H1 (cell line): ENCODE measurements around the gene PPP2R5B. TPM values are rescaled to one million over a fixed set of nuclear protein-coding genes. Genes with fewer than 3 reads are reported as not detected.

Experiments
- CTCF ChIA-PET: fragments of 300-600 bp; sonication (Branson Sonifier 250); formaldehyde crosslinking; loops from one replicate; lab custom pipeline; 2021; ENCODE audit not compliant: partially characterized antibody; lab: Charles Lee
- POLR2A ChIA-PET: fragments of 300-600 bp; sonication (Branson Sonifier 250); formaldehyde crosslinking; loops from one replicate; lab custom pipeline; 2021; ENCODE audit warnings: inconsistent platforms; ENCODE audit not compliant: partially characterized antibody; lab: Charles Lee
- DNase-seq, 2 experiments: peaks; one replicate each; pipeline versions ENCODE4 v3.0.0 to v3.0.0-alpha.2; 2010 to 2022; ENCODE audit warnings: low spot score in 2 of 2, low read depth in 1 of 2, mixed read lengths in 1 of 2
- FAIRE-seq: peaks from 2 replicates; lab custom pipeline; 2011; peaks lifted over from hg19 to GRCh38; lab: Jason Lieb, UNC
- H2AFZ ChIP-seq: 2 replicates; pipeline ENCODE4 v1.8.1; 2012; ENCODE audit warnings: low read length, inconsistent platforms
- H2AK5ac ChIP-seq: 2 replicates; pipeline ENCODE4 v1.6.1; 2013; ENCODE audit warnings: low read depth, low read length
- H2BK120ac ChIP-seq: replicated peaks from 2 replicates; pipeline ENCODE3; 2013; ENCODE audit warnings: low read depth, low read length, inconsistent platforms
- H2BK12ac ChIP-seq: 2 replicates; pipeline ENCODE4 v1.6.1; 2013; ENCODE audit warnings: low read depth, low read length
- H2BK15ac ChIP-seq: 2 replicates; pipeline ENCODE4 v1.6.1; 2013; ENCODE audit warnings: low read length
- H2BK20ac ChIP-seq: 2 replicates; pipeline ENCODE4 v1.6.1; 2013; ENCODE audit warnings: low read length
- H2BK5ac ChIP-seq: 2 replicates; pipeline ENCODE4 v1.6.1; 2013; ENCODE audit warnings: low read depth, low read length
- H3K14ac ChIP-seq: 2 replicates; pipeline ENCODE4 v1.6.1; 2013; ENCODE audit warnings: inconsistent platforms; ENCODE audit not compliant: insufficient read length
- H3K18ac ChIP-seq: 2 replicates; pipeline ENCODE4 v1.6.1; 2013; ENCODE audit warnings: low read length; ENCODE audit errors: extremely low read depth
- H3K23ac ChIP-seq: 2 replicates; pipeline ENCODE4 v1.6.1; 2013; ENCODE audit warnings: inconsistent platforms; ENCODE audit not compliant: insufficient read length
- H3K23me2 ChIP-seq: 2 replicates; pipeline ENCODE4 v1.6.1; 2013; ENCODE audit warnings: low read depth, low read length
- H3K27ac ChIP-seq: 2 replicates; pipeline ENCODE4 v1.6.1; 2011; ENCODE audit warnings: low read depth, low read length, inconsistent platforms
- H3K27me3 ChIP-seq, 4 experiments: replicated peaks in 1 of 4; 1 replicate in 1 of 4; 2 replicates in 3 of 4; pipeline versions ENCODE4 v1.6.1 to v1.8.1; 2011 to 2013; ENCODE audit warnings: low read length in 3 of 4, mild to moderate bottlenecking in 3 of 4, inconsistent platforms in 2 of 4, mixed read lengths in 2 of 4, moderate library complexity in 1 of 4; ENCODE audit not compliant: control insufficient read depth in 3 of 4, insufficient read depth in 3 of 4; ENCODE audit errors: extremely low read depth in 1 of 4
- H3K36me3 ChIP-seq, 4 experiments: 2 replicates each; pipeline versions ENCODE4 v1.6.1 to v1.8.1; 2011 to 2013; ENCODE audit warnings: mild to moderate bottlenecking in 4 of 4, low read length in 3 of 4, moderate library complexity in 2 of 4, control low read depth in 1 of 4, inconsistent platforms in 1 of 4; ENCODE audit not compliant: insufficient read depth in 4 of 4, control insufficient read depth in 2 of 4
- H3K4ac ChIP-seq: replicated peaks from 2 replicates; pipeline ENCODE3; 2013; ENCODE audit warnings: low read length, low read depth, mixed read lengths, inconsistent platforms; ENCODE audit not compliant: insufficient read length
- H3K4me1 ChIP-seq, 4 experiments: replicated peaks in 1 of 4; 1 replicate in 1 of 4; 2 replicates in 3 of 4; pipeline versions ENCODE4 v1.6.1 to v1.8.1; 2011 to 2013; ENCODE audit warnings: low read length in 3 of 4, inconsistent platforms in 2 of 4, mixed read lengths in 1 of 4; ENCODE audit not compliant: insufficient read depth in 4 of 4, control insufficient read depth in 3 of 4
- H3K4me2 ChIP-seq, 2 experiments: 2 replicates each; pipeline versions ENCODE4 v1.6.1 to v1.8.1; 2011 to 2013; ENCODE audit warnings: low read depth in 2 of 2, low read length in 2 of 2, control low read depth in 1 of 2, inconsistent platforms in 1 of 2, mild to moderate bottlenecking in 1 of 2; ENCODE audit not compliant: insufficient read depth in 1 of 2
- H3K4me3 ChIP-seq, 4 experiments: fragments of 200-600, 300-600 bp in 1 of 4; sonication (generic), shearing (Covaris generic), sonication (Bioruptor Twin) in 1 of 4; 2 replicates each; pipeline versions ENCODE4 v1.5.1 to v1.8.1; 2011 to 2016; ENCODE audit warnings: low read length in 4 of 4, low read depth in 3 of 4, control low read depth in 2 of 4, inconsistent platforms in 2 of 4, mild to moderate bottlenecking in 2 of 4, mixed read lengths in 1 of 4, moderate library complexity in 1 of 4; ENCODE audit not compliant: insufficient read depth in 2 of 4; ENCODE audit errors: extremely low read depth in 1 of 4
- H3K56ac ChIP-seq: replicated peaks from 2 replicates; pipeline ENCODE3; 2013; ENCODE audit warnings: low read depth, mild to moderate bottlenecking, mixed read lengths, low read length, inconsistent platforms; ENCODE audit not compliant: insufficient read length
- H3K79me1 ChIP-seq: 2 replicates; pipeline ENCODE4 v1.6.1; 2013; ENCODE audit warnings: low read depth, low read length, control low read depth
- H3K79me2 ChIP-seq, 2 experiments: 2 replicates each; pipeline versions ENCODE4 v1.6.1 to v1.8.1; 2012 to 2013; ENCODE audit warnings: low read length in 2 of 2, mild to moderate bottlenecking in 2 of 2, inconsistent platforms in 1 of 2; ENCODE audit not compliant: insufficient read depth in 2 of 2, control insufficient read depth in 1 of 2
- H3K9ac ChIP-seq, 4 experiments: replicated peaks in 1 of 4; 1 replicate in 1 of 4; 2 replicates in 3 of 4; pipeline versions ENCODE4 v1.6.1 to v1.8.1; 2011 to 2013; ENCODE audit warnings: low read depth in 3 of 4, low read length in 3 of 4, control low read depth in 2 of 4, mild to moderate bottlenecking in 2 of 4, moderate library complexity in 2 of 4, inconsistent platforms in 1 of 4; ENCODE audit errors: extremely low read depth in 1 of 4
- H3K9me3 ChIP-seq, 2 experiments: 2 replicates each; pipeline versions ENCODE4 v1.6.1 to v1.8.1; 2012 to 2013; ENCODE audit warnings: mild to moderate bottlenecking in 2 of 2, moderate library complexity in 2 of 2, control low read depth in 1 of 2, inconsistent platforms in 1 of 2, low read depth in 1 of 2, low read length in 1 of 2, mixed read lengths in 1 of 2; ENCODE audit not compliant: insufficient read depth in 2 of 2
- H4K20me1 ChIP-seq, 2 experiments: replicated peaks in 1 of 2; 2 replicates each; pipeline versions ENCODE3 to v1.8.1; 2011 to 2013; ENCODE audit warnings: inconsistent platforms in 2 of 2, low read length in 2 of 2, mild to moderate bottlenecking in 1 of 2; ENCODE audit not compliant: insufficient read depth in 2 of 2, control insufficient read depth in 1 of 2
- H4K5ac ChIP-seq: 2 replicates; pipeline ENCODE4 v1.6.1; 2013; ENCODE audit warnings: low read length, low read depth, mixed read lengths, inconsistent platforms; ENCODE audit not compliant: insufficient read length
- H4K8ac ChIP-seq: 2 replicates; pipeline ENCODE4 v1.8.0; 2013; ENCODE audit warnings: mild to moderate bottlenecking, moderate library complexity, low read length, inconsistent platforms; ENCODE audit not compliant: insufficient read depth; ENCODE audit errors: extremely low read depth
- H4K91ac ChIP-seq: replicated peaks from 2 replicates; pipeline ENCODE3; 2013; ENCODE audit warnings: low read length, mixed read lengths, inconsistent platforms; ENCODE audit not compliant: insufficient read length
- RAD21 ChIP-seq, 2 experiments: IDR thresholded peaks in 1 of 2; conservative IDR thresholded peaks in 1 of 2; 2 replicates each; pipeline ENCODE4 v1.6.1; 2011; ENCODE audit warnings: low read depth in 2 of 2, low read length in 2 of 2, improper control_type of control experiment in 1 of 2, inconsistent platforms in 1 of 2, mild to moderate bottlenecking in 1 of 2, moderate library complexity in 1 of 2
- RXRA ChIP-seq: IDR thresholded peaks from 2 replicates; pipeline ENCODE4 v1.6.1; 2011; ENCODE audit warnings: low read depth, mild to moderate bottlenecking, low read length, moderate library complexity; ENCODE audit not compliant: insufficient read depth
- WGBS, 2 experiments: shearing (Covaris generic) in 1 of 2; methylation state at CpG; one replicate each; pipeline versions ENCODE4 v1.1.6 to v1.1.7; 2013 to 2015; ENCODE audit warnings: low lambda C conversion rate in 2 of 2, mixed read lengths in 2 of 2, inconsistent platforms in 1 of 2, low coverage in 1 of 2, missing lambda C conversion rate in 1 of 2; ENCODE audit not compliant: insufficient replicate concordance in 2 of 2, insufficient coverage in 1 of 2, insufficient read length in 1 of 2; ENCODE audit errors: extremely low coverage in 1 of 2, missing lambda C conversion rate in 1 of 2; 5-methylcytosine and 5-hydroxymethylcytosine counted together
- polyA plus RNA-seq, 7 experiments: library from polyadenylated mRNA; depleted of rRNA in 3 of 7; stranded (reverse) in 5 of 7; unstranded in 2 of 7; fragments of >200 nt in 5 of 7; fragments of 200-250 nt in 2 of 7; gene quantifications; 1 replicate in 5 of 7; 2 replicates in 1 of 7; 4 replicates in 1 of 7; pipeline versions ENCODE4 v1.2.1 to v1.2.3, GENCODE V29; 2011 to 2013; ENCODE audit warnings: missing spikeins in 2 of 7, mixed read lengths in 2 of 7
- total RNA-seq: library from RNA; stranded (reverse); fragmentation: NEBNext Ultra II Directional; extraction: Animal tissue kit (Norgen Biotek cat#: 25700); gene quantifications from 2 replicates; pipeline ENCODE4 v1.2.1, GENCODE V29; 2021

Gene PPP2R5B
- total and polyA plus RNA-seq, 2 of the 8 experiments (the other 6 are each of a cell fraction or from before 2014, with no cell fraction given) = 4.9 to 5.1 TPM

DNA sequence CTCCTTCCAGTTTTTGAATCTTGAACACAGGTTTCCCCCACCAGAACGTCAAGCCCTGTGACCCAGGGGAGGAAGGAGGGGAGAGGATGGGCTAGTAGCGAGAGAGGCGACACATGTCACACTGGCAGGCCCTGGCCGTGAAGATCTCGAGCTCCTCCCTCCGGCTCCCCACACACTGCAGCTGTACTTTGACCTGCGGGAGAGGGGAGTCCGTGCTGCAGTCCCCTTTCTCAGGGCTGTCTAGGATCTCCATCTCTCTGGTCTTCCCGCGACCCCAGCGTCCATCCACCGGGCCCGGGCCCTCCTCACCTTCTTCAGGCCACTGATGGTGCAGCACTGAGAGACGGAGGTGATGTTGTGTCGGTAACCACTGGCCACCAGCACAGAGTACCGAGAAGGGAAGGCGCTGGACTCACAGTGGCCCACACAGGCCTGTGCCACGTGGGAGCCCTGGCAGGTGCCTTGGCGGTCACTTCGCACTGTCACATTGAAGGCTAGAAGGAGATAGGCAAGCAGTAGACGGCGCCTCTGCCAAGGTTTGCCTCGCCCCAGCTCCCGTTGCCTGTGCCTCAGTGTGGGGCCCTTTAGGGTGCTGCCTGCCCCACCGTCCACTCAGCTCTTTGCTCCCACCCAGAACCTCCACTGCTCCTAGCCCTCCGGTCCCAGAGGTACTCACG lies 10.3 kb downstream of the PPP2R5B start:
- no peaks in the 10 kb centered on the region for H3K36me3 ChIP-seq
- DNase-seq = no peak

More for the DNA sequence above, 10.3 kb downstream of the PPP2R5B start:
- Histone ChIP-seq H3K27me3 (no peaks in the 10 kb centered on the region; a peak in 1 of 7 replicates), H2AK5ac (no peak overlapping the region), H4K8ac (no peak overlapping the region; the same call in 1 of the 2 replicates), H3K9ac (no peak overlapping the region), H4K5ac (no peak overlapping the region), H3K27ac (no peak overlapping the region), H2BK15ac (peak overlapping the region; percentile 84; the same call in 1 of the 2 replicates), H3K14ac (no peak overlapping the region), H2BK12ac (peak overlapping the region; percentile 90; the same call in 1 of the 2 replicates), H3K23me2 (peaks cover 2% of the 10 kb centered on the region; the same call in 1 of the 2 replicates), H3K18ac (no peak overlapping the region), H2BK20ac (no peak overlapping the region), H3K79me2 (no peaks in the 10 kb centered on the region), H3K23ac (no peak overlapping the region), H4K91ac (no peak overlapping the region), H3K4me1 (peaks cover 1 to 14% (median 7%) of the 10 kb centered on the region in 4 experiments), H3K4ac (no peak overlapping the region), H2AFZ (no peak overlapping the region), H3K4me2 (peak overlapping the region in 1 of 2 experiments; percentile 40; a peak in 2 of 4 replicates), H3K4me3 (no peak overlapping the region), H2BK5ac (peak overlapping the region; percentile 20; the same call in 1 of the 2 replicates), H4K20me1 (peaks cover 0 to 4% of the 10 kb centered on the region in 2 experiments), H3K56ac (no peak overlapping the region), H2BK120ac (no peak overlapping the region), H3K79me1 (no peaks in the 10 kb centered on the region), H3K9me3 (no peaks in the 10 kb centered on the region)
- TF ChIP-seq RAD21 (IDR thresholded peaks at IDR 0.05 in 1 of 2, conservative IDR thresholded peaks at IDR 0.05 in 1 of 2; ENCODE audit: low read depth in 2 of 2, low read length in 2 of 2) (peak in 1 of 2 experiments; percentile 31; a peak in 1 of 4 replicates), RXRA (no peak)
- 80% methylated on average over 25 of the region's 27 CpGs; no CpG with 5 or more reads in 1 of the 2 experiments for WGBS, 2 experiments
- FAIRE-seq = no peak
- CTCF ChIA-PET = interaction anchor here (0.7 to 4.6 kb wide), 15 partner anchors 9 to 87 kb away, joined by 3 to 20 read pairs (median 4); partner anchors contain the start of genes ARL2 and PPP2R5B
- POLR2A ChIA-PET = interaction anchor here (1.1 to 1.4 kb wide), 3 partner anchors 8 to 62 kb away, joined by 4 to 5 read pairs (median 5); partner anchors contain the start of genes BATF2 and PPP2R5B
